Mucosa of rectum (tissue), 2 donors: ENCODE measurements around the gene SDK1.

Experiments
- H3K27ac ChIP-seq, 2 donors: one replicate each; pipeline ENCODE4 v1.7.0; 2013; ENCODE audit warnings: inconsistent platforms in 2 of 2, low read depth in 2 of 2, low read length in 2 of 2
- H3K27me3 ChIP-seq, 2 donors: one replicate each; pipeline ENCODE4 v1.7.0; 2013; ENCODE audit warnings: low read length in 2 of 2; ENCODE audit not compliant: control insufficient read depth in 2 of 2, insufficient read depth in 2 of 2
- H3K36me3 ChIP-seq, 2 donors: one replicate each; pipeline ENCODE4 v1.7.0; 2013; ENCODE audit warnings: low read length in 2 of 2; ENCODE audit not compliant: control insufficient read depth in 2 of 2, insufficient read depth in 2 of 2
- H3K4me1 ChIP-seq, 2 donors: one replicate each; pipeline ENCODE4 v1.7.0; 2013; ENCODE audit warnings: low read length in 2 of 2, mild to moderate bottlenecking in 1 of 2; ENCODE audit not compliant: control insufficient read depth in 2 of 2, insufficient read depth in 2 of 2
- H3K4me3 ChIP-seq, 2 donors: one replicate each; pipeline ENCODE4 v1.7.0; 2013; ENCODE audit warnings: low read length in 2 of 2
- H3K9ac ChIP-seq, 2 donors: one replicate each; pipeline ENCODE4 v1.7.0; 2013; ENCODE audit warnings: low read length in 2 of 2, low read depth in 1 of 2, mild to moderate bottlenecking in 1 of 2
- H3K9me3 ChIP-seq, 2 donors: one replicate each; pipeline ENCODE4 v1.7.0; 2013; ENCODE audit warnings: low read length in 2 of 2; ENCODE audit not compliant: control insufficient read depth in 2 of 2
- donor health status: healthy.
- donor health status: Normal muscosa, but diverticular disease.

The SDK1 gene

DNA sequence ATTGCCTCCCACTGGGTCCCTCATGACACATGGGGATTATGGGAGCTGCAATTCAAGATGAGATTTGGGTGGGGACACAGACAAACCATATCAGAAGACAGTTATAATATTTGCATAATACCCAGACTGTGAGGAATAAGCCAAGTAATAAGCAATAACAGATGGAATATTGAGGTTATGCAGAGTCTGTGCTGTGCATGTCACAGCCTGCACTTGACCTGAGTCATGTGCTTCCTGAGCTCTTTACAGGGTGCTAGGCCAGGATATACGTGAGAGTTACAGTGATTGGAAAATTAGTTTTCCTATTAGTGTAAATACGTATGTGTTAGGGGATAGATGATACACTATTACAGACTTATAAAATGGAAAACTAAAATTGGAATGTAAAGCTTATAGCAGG lies 288.7 kb downstream of the SDK1 start:
- H3K27ac ChIP-seq: no peak overlapping the region
- H3K4me1 ChIP-seq: no peaks in the 10 kb centered on the region
- no peak overlapping the region for H3K9ac ChIP-seq
- H3K9me3 ChIP-seq: no peaks in the 10 kb centered on the region
- H3K36me3 ChIP-seq: no peaks in the 10 kb centered on the region
- H3K27me3 ChIP-seq: peaks cover 0 to 4% of the 10 kb centered on the region in 2 donors
- H3K4me3 ChIP-seq: no peak overlapping the region

DNA sequence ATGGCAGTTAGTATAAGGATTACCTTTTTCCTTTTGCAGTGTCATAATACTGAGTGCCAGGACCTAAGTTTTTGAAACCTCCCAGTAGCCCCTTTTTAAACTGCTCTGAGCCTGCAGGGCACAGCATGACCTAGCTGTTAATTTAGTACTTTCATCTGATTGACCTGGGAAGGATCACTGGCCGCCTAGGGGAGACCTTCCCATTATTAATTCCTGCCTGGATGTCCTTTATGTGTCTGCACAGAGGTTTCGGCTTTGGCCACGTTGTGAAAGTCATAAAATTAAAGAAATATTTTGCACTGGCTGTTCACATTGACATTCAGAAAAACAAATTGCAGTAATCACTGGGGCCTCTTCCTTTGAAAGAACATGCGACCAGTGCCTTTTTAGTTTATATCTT lies 290.2 kb downstream of the SDK1 start:
- Histone ChIP-seq H3K4me3 (no peak overlapping the region), H3K4me1 (no peaks in the 10 kb centered on the region), H3K27ac (no peak overlapping the region), H3K9ac (no peak overlapping the region), H3K27me3 (peaks cover 0 to 4% of the 10 kb centered on the region in 2 donors), H3K36me3 (no peaks in the 10 kb centered on the region), H3K9me3 (no peaks in the 10 kb centered on the region)

DNA sequence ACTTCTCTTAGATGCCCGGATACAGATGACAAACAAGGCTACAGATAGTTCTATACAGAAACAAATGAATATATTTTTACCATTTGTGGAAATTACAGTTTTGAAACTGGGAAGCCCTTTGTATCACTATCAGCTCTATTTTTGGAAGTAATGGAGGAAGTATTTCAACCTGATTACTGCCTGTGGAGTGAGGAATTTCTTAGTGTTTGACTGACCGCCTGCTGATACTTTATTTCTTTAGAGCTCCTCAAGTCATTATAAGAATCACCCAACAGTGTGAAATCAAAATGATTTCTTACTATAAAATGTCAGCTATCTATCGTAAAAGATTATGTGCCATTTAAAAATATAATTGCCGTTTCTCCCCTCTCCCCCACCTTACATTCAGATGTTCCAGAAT lies 290.9 kb downstream of the SDK1 start:
- Histone ChIP-seq H3K9ac (no peak overlapping the region), H3K9me3 (no peaks in the 10 kb centered on the region), H3K27ac (no peak overlapping the region), H3K4me3 (no peak overlapping the region), H3K36me3 (no peaks in the 10 kb centered on the region), H3K27me3 (peaks cover 0 to 4% of the 10 kb centered on the region in 2 donors), H3K4me1 (no peaks in the 10 kb centered on the region)

DNA sequence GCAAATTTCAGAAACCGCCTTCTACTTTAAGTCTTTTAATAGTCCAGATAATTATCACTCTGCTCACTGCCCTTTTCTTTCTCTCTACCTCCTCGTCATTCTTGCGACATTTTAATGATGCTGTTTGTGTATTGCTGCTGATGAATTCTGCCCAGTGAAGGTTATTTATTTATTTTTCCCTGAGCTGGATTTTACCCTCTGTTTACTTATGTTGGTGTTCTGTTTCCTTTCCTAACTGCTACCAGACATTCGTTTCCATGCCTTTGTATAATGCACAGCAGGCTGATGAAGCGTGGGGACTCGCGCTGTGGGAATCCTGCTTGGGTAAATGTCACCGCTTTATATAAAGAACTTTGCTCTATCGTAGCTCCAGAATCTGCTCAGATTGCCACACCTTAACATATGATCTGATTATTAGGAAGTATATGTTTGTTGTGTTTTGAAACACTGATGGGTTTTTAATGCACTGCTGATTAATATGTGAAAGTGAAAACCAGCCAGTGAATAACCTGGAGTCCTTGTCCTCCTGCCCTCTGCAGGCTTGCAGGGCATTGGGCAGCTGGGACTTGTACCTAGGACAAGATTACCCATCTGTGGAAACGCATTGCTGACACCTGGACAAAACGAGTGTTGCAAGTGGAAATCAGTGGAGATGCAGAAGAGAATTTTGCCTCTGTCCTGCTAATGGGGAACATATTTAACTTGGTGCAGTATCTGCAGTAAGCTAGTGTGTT lies 291.5 kb downstream of the SDK1 start:
- Histone ChIP-seq H3K4me1 (no peaks in the 10 kb centered on the region), H3K27ac (no peak overlapping the region), H3K9me3 (no peaks in the 10 kb centered on the region), H3K27me3 (peaks cover 0 to 4% of the 10 kb centered on the region in 2 donors), H3K9ac (no peak overlapping the region), H3K36me3 (no peaks in the 10 kb centered on the region), H3K4me3 (peak overlapping the region; percentile 45 to 60)

DNA sequence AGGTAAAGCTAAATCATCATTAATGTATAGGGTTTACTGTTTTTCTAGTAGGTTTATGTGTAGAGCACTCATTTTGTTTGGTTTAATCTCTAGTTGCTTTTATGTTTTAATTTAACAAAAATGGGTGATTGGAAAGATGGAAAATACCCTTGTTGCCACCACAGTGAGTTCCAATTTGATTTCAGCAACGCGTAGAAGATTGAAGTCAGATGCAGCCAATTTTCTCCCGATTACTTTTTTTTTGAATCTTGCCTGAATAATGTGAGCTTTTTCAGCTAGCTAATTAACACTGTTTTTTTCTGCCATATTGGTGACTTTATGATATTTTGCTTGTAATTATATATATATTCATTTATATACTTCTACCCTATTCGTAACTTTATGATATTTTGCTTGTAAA lies 293.8 kb downstream of the SDK1 start:
- no peak overlapping the region for H3K9ac ChIP-seq
- H3K27me3 ChIP-seq: peaks cover 0 to 4% of the 10 kb centered on the region in 2 donors
- H3K9me3 ChIP-seq: no peaks in the 10 kb centered on the region
- no peaks in the 10 kb centered on the region for H3K4me1 ChIP-seq
- no peak overlapping the region for H3K4me3 ChIP-seq
- no peak overlapping the region for H3K27ac ChIP-seq
- no peaks in the 10 kb centered on the region for H3K36me3 ChIP-seq

DNA sequence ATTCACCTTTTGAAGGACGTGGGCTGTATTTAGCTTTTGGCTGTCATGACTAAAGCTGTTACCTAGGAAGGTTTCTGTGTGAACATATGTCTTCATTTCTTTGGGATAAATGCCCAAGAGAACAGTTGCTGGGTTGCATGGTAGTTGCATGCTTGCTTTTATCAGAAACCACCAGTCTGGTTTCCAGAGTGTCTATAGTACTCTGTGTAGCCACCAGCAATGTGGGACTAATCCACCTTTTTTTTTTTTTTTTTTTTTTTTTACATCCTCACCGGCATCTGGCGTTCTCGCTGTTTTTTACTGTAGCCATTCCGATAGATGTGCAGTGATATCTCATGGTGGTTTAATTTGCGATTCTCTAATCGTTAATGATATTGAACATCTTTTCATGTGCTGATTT lies 297.8 kb downstream of the SDK1 start:
- H3K27ac ChIP-seq: no peak overlapping the region
- no peaks in the 10 kb centered on the region for H3K27me3 ChIP-seq
- H3K9ac ChIP-seq: no peak overlapping the region
- H3K4me3 ChIP-seq: no peak overlapping the region
- no peaks in the 10 kb centered on the region for H3K36me3 ChIP-seq
- no peaks in the 10 kb centered on the region for H3K9me3 ChIP-seq
- no peaks in the 10 kb centered on the region for H3K4me1 ChIP-seq

DNA sequence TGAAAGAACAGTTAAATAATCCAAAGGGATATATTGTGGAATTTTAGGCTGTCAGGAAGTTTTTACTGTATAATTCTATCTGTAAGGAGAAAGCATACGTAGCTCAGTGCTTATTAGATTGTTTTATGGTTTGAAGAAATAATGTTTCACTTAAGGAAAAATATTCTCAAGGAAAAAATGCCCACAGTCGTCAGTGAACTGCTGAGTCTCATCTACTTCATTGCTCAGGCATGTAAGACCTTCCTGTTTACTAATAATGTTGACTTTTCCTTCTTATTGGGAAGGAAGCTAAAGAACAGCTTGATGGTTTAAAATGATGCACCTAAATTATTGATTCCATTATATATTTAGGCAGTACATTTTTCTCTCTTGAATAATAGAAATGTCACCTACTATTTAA lies 304.2 kb downstream of the SDK1 start:
- H3K27ac ChIP-seq: no peak overlapping the region

DNA sequence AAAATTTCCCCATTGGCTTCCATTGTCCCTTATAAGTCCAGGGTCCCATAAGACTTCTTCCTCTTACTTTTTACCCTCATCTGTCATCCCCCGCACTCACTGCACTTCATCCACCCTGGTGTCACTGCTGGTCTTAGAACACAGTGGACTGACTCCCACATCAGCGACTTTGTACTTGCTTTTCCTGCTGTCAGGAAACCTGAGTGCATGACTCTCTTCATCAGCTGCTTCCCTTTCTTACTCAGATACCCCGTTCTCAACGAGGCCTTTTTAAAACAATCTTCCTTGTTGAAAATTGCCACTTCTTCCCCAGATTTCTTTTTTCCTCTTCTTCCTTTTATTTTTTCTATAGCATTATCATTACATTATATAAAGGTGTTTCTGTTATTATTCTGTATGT lies 305.4 kb downstream of the SDK1 start:
- H3K4me3 ChIP-seq: no peak overlapping the region
- no peaks in the 10 kb centered on the region for H3K4me1 ChIP-seq
- no peak overlapping the region for H3K27ac ChIP-seq
- no peak overlapping the region for H3K9ac ChIP-seq
- H3K27me3 ChIP-seq: no peaks in the 10 kb centered on the region
- no peaks in the 10 kb centered on the region for H3K36me3 ChIP-seq
- no peaks in the 10 kb centered on the region for H3K9me3 ChIP-seq

More for the DNA sequence above, 304.2 kb downstream of the SDK1 start:
- H3K27me3 ChIP-seq: no peaks in the 10 kb centered on the region
- H3K4me1 ChIP-seq: no peaks in the 10 kb centered on the region
- no peak overlapping the region for H3K4me3 ChIP-seq
- no peaks in the 10 kb centered on the region for H3K36me3 ChIP-seq
- H3K9me3 ChIP-seq: no peaks in the 10 kb centered on the region
- no peak overlapping the region for H3K9ac ChIP-seq

DNA sequence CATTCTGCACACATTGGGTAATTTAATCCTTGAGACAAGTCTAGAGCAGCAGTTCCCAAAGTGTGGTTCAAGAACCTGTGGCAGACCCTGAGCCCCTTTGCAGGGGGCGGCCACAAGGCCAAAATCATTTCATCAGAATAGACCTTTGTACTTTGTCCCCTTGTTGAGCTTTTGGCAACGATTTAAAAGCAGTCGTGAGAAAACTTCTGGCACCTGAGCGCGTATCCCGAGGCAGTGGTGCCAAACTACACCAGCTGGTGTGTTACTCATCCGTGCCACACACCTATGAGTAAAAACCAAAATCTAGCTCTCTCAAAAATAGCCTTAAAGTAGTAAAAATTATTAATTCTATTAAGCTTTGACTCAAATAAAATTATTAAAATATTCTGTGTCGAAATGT lies 306.8 kb downstream of the SDK1 start:
- Histone ChIP-seq H3K27ac (no peak overlapping the region), H3K9ac (no peak overlapping the region), H3K9me3 (no peaks in the 10 kb centered on the region), H3K27me3 (no peaks in the 10 kb centered on the region), H3K4me3 (no peak overlapping the region), H3K36me3 (no peaks in the 10 kb centered on the region), H3K4me1 (no peaks in the 10 kb centered on the region)

DNA sequence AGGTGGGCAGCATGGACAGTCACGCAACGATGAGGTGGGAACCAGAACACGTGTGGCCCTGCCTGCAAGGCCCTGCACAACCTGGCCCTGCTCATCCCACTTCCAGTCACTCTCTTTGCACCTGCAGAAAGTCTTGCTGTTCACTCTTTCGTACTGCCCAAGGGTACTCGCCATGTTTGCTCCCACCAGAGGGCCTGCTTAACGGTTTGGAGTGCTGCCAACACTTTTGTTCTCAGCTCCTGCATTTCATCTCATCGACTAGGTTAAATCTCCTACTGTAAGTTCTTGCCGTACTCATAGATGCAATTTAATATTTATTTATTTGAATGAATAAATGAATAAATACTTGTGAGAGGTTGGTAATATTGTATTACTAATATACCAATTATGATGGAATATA lies 315.3 kb downstream of the SDK1 start:
- H3K9ac ChIP-seq: no peak overlapping the region
- no peaks in the 10 kb centered on the region for H3K4me1 ChIP-seq
- no peaks in the 10 kb centered on the region for H3K9me3 ChIP-seq
- H3K36me3 ChIP-seq: no peaks in the 10 kb centered on the region
- H3K27me3 ChIP-seq: no peaks in the 10 kb centered on the region
- no peak overlapping the region for H3K4me3 ChIP-seq
- H3K27ac ChIP-seq: no peak overlapping the region
